Type B pancreatic cell (in vitro differentiated cells): ENCODE measurements around the gene SLC6A19. TPM values are rescaled to one million over a fixed set of nuclear protein-coding genes. Genes with fewer than 3 reads are reported as not detected.

Experiments used
- DNase-seq: peaks from one replicate; pipeline ENCODE4 v3.0.0; 2021; ENCODE audit warnings: mixed read lengths; ENCODE audit not compliant: unreplicated experiment; ENCODE audit errors: extremely low spot score
- H3K27ac Mint-ChIP-seq: 2 replicates; pipeline ENCODE4 v1.8.0; 2021; ENCODE audit warnings: mild to moderate bottlenecking, mixed read lengths
- H3K27me3 Mint-ChIP-seq: 2 replicates; pipeline ENCODE4 v1.8.0; 2021; ENCODE audit warnings: mixed read lengths
- H3K36me3 Mint-ChIP-seq: 2 replicates; pipeline ENCODE4 v1.8.0; 2021; ENCODE audit warnings: mixed read lengths
- H3K4me1 Mint-ChIP-seq: one replicate; pipeline ENCODE4 v1.8.0; 2021; ENCODE audit warnings: mixed read lengths; ENCODE audit not compliant: unreplicated experiment
- H3K4me3 Mint-ChIP-seq: 2 replicates; pipeline ENCODE4 v1.8.0; 2021; ENCODE audit warnings: mild to moderate bottlenecking, mixed read lengths
- H3K9me3 Mint-ChIP-seq: 2 replicates; pipeline ENCODE4 v1.8.0; 2021; ENCODE audit warnings: mixed read lengths
- CTCF ChIP-seq: fragments of 200-600 bp; sonication (generic); conservative IDR thresholded peaks from 2 replicates; pipeline ENCODE4 v1.5.0; 2021; ENCODE audit warnings: antibody characterized with exemption, mild to moderate bottlenecking
- total RNA-seq: library from RNA; stranded (reverse); gene quantifications from 2 replicates; pipeline ENCODE4 v1.2.1, GENCODE V29; 2021; ENCODE audit warnings: low replicate concordance

The SLC6A19 gene
- total RNA-seq, 1 donor from 2014 or later, result 12.6 TPM

DNA sequence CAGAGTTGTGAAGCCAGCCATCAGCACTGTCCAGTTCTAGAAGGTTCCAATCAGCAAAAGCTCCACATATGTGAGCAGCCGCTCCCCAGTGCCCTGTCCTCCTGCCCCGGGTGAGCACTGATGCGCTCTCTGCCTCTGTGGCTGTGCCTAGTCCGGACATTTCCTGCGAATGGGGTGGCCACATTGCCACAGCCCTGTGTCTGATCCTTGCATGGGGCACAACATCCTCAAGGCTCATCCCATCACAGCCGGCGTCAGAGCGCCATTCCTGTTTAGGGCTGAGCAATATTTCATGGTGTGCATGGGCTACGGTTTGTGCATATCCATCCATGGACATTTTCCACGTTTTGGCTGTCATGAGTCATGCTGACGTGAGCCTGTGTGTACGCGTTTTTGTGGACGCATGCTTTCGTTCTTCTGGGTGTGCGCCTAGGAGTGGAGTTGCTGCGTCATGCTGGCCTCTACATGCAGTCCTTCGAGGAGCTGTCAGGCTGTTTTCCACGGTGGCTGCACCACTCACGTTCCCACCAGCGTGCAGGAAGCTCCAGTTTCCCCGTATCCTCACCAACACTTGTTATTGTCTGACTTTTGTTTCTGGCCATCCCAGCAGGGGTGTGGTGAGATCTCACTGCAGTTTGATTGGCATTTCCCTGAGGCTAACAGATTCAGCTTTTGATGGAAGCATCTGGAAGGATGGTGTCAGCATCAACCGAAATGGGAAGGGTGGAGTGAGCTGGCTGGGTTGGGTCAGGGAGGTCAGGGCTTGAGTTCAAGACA lies 14.1 kb downstream of the SLC6A19 start:
- H3K36me3 Mint-ChIP-seq, result no peaks in the 10 kb centered on the region
- no peak for DNase-seq
- no peak overlapping the region for H3K27ac Mint-ChIP-seq
- no peaks in the 10 kb centered on the region for H3K9me3 Mint-ChIP-seq
- H3K4me1 Mint-ChIP-seq, result no peaks in the 10 kb centered on the region
- no peaks in the 10 kb centered on the region for H3K27me3 Mint-ChIP-seq
- H3K4me3 Mint-ChIP-seq, result no peak overlapping the region
- no peak for TF ChIP-seq CTCF

GRCh38 chr5:1216211-1216917 lies 15.0 kb downstream of the SLC6A19 start:
- TF ChIP-seq CTCF, result no peak
- no peaks in the 10 kb centered on the region for H3K36me3 Mint-ChIP-seq
- DNase-seq, result no peak
- H3K4me1 Mint-ChIP-seq, result no peaks in the 10 kb centered on the region
- no peak overlapping the region for H3K27ac Mint-ChIP-seq
- H3K27me3 Mint-ChIP-seq, result no peaks in the 10 kb centered on the region
- no peaks in the 10 kb centered on the region for H3K9me3 Mint-ChIP-seq
- H3K4me3 Mint-ChIP-seq, result no peak overlapping the region

- no peak for DNase-seq
- H3K9me3 Mint-ChIP-seq, result no peaks in the 10 kb centered on the region
- no peak overlapping the region for H3K27ac Mint-ChIP-seq
- no peaks in the 10 kb centered on the region for H3K4me1 Mint-ChIP-seq
- no peak for TF ChIP-seq CTCF
- no peaks in the 10 kb centered on the region for H3K36me3 Mint-ChIP-seq
- no peaks in the 10 kb centered on the region for H3K27me3 Mint-ChIP-seq
- H3K4me3 Mint-ChIP-seq, result no peak overlapping the region
Measured at GRCh38 chr5:1216918-1217295, 15.5 kb downstream of the SLC6A19 start.

- no peaks in the 10 kb centered on the region for H3K36me3 Mint-ChIP-seq
- no peak overlapping the region for H3K27ac Mint-ChIP-seq
- no peak for TF ChIP-seq CTCF
- no peaks in the 10 kb centered on the region for H3K27me3 Mint-ChIP-seq
- no peak overlapping the region for H3K4me3 Mint-ChIP-seq
- no peaks in the 10 kb centered on the region for H3K9me3 Mint-ChIP-seq
- no peak for DNase-seq
- no peaks in the 10 kb centered on the region for H3K4me1 Mint-ChIP-seq
Measured at GRCh38 chr5:1217596-1218206, 16.3 kb downstream of the SLC6A19 start.

DNA sequence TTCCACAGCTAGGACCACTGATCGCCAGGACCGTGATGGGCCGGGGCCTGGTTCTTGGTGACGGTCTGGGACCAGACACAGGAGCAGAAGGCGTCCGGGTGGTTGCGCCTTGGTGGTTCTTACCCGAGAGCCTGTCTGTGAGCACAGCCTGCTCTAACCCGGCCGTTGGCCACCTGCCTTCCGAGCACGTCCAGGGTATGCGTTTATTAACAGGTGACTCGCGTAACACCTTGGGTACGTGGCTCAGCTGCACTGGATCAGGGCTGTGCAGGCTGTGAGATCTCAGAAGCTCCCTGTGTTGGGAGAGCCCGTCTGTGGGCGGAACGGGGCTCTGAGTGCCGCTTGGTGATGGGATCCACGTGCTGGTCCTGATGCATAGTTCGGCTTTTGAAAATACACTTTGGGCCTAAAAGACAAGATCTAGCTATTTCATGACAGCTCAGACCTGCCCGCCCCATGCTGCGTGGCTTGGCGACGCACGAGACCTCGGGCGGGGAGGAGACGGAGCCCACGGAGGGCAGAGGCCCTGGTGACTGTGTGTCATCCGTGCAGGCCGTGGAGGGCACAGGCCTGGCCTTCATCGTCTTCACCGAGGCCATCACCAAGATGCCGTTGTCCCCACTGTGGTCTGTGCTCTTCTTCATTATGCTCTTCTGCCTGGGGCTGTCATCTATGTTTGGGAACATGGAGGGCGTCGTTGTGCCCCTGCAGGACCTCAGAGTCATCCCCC lies 17.1 kb downstream of the SLC6A19 start:
- no peak overlapping the region for H3K27ac Mint-ChIP-seq
- H3K4me3 Mint-ChIP-seq, result no peak overlapping the region

More for the DNA sequence above, 17.1 kb downstream of the SLC6A19 start:
- Mint-ChIP-seq H3K9me3 (no peaks in the 10 kb centered on the region), H3K27me3 (no peaks in the 10 kb centered on the region), H3K4me1 (no peaks in the 10 kb centered on the region), H3K36me3 (no peaks in the 10 kb centered on the region)
- TF ChIP-seq CTCF, result no peak
- DNase-seq, result no peak
